Activated gamma-delta T cell treated with Interleukin-2 at 50 U/mL for 16 hours (primary cell): ENCODE data around the gene F2RL1.
"Not testable (repeated sequence)": the region's sequence is repeated elsewhere in the genome, so short reads cannot be mapped to it uniquely, and the experiment has no call there.

Experiments used
- DNase-seq: peaks from one replicate; pipeline ENCODE4 v3.0.0-alpha.2; 2020

Gene F2RL1

GRCh38 chr5:76808141-76808691 lies 10.6 kb upstream of the F2RL1 start:
- no peak for DNase-seq

DNA sequence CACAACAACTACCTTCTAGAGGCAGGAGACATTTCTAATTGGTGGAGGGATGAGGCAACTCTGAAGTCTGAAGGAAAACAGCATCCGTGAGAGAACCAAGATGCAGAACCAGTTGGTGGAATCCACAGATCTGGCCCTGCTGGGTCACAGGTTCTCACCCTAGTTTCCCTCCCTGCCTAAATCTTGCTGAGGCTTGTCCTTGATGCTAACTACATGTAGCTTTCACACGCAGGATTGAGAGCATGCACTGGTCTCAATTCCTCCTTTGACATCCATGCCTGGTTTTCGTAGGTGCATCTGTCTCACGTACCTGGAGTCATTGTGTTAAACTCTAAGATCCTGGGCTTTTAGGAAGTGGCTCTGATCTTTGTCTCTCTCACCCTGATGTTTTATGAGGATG lies 9.7 kb upstream of the F2RL1 start:
- no peak for DNase-seq

GRCh38 chr5:76810236-76810635 lies 8.6 kb upstream of the F2RL1 start:
- no peak for DNase-seq

DNA sequence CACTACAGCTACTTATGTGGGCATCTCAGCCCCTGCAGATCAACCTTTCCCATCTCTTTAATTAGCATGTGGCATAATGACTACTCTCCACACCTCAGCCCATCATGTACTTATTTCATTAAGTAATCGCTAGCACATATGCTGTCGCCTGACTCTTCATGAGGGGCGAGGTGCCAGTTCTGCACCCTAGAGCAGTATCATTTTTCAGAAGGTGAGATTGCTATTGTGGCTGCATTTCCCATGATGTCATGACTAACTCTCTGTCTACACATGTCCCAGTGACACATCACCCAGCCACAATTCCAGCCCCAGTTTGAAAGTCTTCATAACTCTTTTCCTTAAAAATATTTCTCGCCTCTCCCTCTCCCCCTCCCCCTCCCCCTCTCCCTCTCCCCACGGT lies 7.6 kb upstream of the F2RL1 start:
- no peak for DNase-seq

DNA sequence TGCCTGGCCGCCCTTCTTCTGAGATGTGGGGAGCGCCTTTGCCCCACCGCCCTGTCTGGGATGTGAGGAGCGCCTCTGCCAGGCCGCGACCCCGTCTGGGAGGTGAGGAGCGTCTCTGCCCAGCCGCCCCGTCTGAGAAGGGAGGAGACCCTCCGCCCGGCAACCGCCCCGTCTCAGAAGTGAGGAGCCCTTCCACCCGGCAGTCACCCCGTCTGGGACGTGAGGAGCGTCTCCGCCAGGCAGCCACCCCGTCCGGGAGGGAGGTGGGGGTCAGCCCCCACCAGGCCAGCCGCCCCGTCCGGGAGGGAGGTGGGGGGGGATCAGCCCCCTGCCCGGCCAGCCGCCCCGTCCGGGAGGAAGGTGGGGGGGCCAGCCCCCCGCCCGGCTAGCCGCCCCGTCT lies 6.6 kb upstream of the F2RL1 start:
- not testable (repeated sequence) for DNase-seq

GRCh38 chr5:76813982-76814562 lies 4.8 kb upstream of the F2RL1 start:
- DNase-seq, result no peak

DNA sequence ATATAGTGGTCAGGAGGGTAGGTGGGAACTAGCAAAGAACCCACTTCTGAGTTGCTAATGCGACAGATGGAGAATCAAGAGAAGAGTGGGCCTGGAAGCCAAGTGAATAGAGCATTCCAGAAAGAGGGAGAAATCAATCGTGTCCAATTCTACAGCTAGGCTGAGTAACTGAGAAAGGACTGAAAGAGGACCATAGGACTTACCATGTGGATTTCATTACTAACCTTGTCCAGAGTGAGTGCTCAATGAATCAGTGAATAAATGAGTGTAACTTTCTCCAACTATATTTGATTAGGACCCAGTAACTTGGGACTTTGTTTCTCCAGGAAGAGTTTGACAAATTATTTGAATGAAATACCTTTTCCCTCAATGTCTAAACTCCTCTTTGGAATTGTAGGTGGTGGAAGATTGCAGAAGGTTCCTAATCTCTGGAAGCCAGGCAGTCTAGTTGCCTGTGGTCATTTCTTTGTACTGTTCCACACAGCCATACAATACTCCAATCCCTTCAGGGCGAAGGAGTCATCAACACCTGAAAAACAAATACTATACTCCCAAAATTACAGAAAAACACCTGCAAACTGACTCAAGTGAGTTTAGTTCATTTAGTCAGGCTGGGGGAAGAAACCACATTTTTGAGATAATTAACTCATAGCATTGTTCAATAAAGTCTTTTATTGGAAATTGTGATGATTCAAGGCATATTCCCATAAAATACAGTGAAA lies 2.6 kb upstream of the F2RL1 start:
- DNase-seq, result no peak

GRCh38 chr5:76819851-76820525 lies 1.2 kb downstream of the F2RL1 start:
- no peak for DNase-seq

DNA sequence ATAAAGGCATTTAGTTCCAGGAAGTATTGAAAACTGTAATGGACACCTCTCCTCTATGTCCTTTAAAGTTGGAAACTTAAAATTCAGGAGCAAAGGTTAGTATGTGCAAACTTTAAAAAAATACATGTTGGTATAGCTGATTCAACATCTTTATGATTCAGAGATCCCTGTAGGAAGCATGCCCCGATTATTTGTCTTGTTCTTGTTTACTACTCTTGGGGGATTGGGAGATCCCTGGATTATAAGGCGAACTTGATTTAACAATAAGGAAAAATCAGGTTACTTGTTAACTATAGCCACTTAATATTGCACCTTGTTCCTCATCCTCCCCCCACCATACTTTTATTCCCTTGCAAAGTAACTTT lies 1.7 kb downstream of the F2RL1 start:
- DNase-seq, result no peak

- no peak for DNase-seq
Observed at GRCh38 chr5:76821136-76821535, 2.3 kb downstream of the F2RL1 start.

- not testable (repeated sequence) for DNase-seq
Observed at GRCh38 chr5:76822105-76822731, 3.4 kb downstream of the F2RL1 start.

- not testable (repeated sequence) for DNase-seq
Observed at GRCh38 chr5:76826416-76826815, 7.6 kb downstream of the F2RL1 start.

GRCh38 chr5:76831110-76831452 lies 12.3 kb downstream of the F2RL1 start:
- no peak for DNase-seq

DNA sequence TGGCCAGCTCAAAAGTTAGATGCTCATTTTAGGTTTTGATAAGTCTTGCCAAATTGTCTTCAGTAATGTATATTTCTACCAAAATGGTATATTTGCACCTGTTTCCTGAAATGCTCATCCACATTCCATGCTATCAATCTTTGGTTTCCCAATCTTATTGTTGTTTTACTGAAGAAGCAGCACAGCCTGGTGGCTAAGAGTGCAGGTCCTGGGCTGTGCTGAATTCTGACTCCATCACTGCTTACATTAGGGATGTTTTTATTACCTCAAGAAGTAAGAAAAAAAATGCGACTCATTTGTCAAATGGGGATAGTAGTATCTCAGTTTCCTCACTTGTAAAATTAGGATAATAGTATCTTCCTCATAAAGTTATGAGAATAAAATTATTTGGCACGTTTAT lies 17.4 kb downstream of the F2RL1 start:
- DNase-seq, result no peak

- no peak for DNase-seq
Observed at GRCh38 chr5:76836585-76836984, 17.8 kb downstream of the F2RL1 start.

GRCh38 chr5:76838481-76839261 lies 19.8 kb downstream of the F2RL1 start:
- DNase-seq, result no peak

GRCh38 chr5:76841361-76841760 lies 22.5 kb downstream of the F2RL1 start:
- no peak for DNase-seq

DNA sequence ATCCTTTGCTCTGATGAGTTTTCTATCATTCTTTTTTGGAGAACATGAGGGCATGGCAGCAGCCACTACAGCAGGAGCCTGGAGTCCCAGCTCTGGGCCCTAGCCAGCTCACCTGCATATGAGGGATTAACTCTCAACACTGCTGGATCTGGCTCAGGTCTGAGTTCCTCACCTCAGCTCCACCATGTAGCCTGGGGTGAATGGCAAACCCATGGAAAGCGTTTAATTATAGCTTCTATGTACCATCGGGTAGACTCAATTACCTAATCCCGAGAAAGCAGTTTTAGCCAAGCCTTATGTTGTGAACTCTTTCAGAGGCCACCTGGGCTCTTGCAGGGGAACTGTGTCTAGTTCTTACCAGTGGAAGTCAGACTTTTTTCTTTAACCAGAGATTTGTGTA lies 27.1 kb downstream of the F2RL1 start:
- DNase-seq, result no peak

- peak; percentile 15 for DNase-seq
Observed at GRCh38 chr5:76849419-76850291, 30.8 kb downstream of the F2RL1 start, which contains the start of gene S100Z. TSS of gene S100Z (plus strand) at chr5:76850014. CDS start at chr5:76875360, 25,346 bp downstream.

GRCh38 chr5:76850543-76851145 lies 31.8 kb downstream of the F2RL1 start:
- no peak for DNase-seq

DNA sequence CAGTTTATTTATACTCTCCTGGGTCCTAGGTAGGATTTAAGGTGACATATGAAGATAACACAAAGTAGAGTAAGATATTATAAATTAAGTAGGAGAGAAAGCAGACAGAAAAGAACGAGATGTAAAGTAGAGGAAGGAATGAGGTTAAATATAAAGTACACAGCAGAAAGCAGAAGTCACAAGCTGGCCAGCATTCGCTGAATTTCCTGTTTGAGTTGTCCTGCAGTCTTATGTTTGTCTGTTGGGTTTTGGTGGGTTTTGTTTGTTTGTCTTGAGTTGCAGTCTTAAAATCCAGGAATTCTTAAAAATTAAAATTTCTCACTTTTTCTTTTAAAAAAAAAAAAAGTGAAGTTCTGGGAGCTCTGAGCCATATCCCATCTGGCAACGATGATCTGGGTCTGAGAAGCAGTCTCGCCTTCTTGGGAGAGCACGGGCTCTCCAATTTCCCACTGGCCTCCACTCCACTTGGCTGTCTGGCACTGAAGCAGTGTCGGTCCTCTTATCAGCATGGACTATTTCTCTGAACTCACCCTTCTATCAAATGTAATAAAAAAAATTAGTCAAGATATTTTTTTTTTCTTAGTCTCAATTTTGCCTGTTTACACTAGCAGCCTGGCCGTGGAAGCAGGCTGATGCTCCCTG lies 33.0 kb downstream of the F2RL1 start:
- DNase-seq, result no peak
